ENCODE data around the gene THSD4.

GRCh38 chr15:71628988-71629770, 513.9 kb downstream of the THSD4 start:
- TF ChIP-seq CTCF (IDR thresholded peaks at IDR 0.05; ENCODE audit: low read length) (no peak), EZH2 (optimal IDR thresholded peaks at IDR 0.05; ENCODE audit: low read depth, low read length) (no peak), EZH2phosphoT487 (IDR thresholded peaks at IDR 0.05; ENCODE audit: low read length) (no peak)

Data from MM.1S (cell line).